ENCODE data around the gene CARD9. TPM values are rescaled to one million over a fixed set of nuclear protein-coding genes. Genes with fewer than 3 reads are reported as not detected.

The CARD9 gene
- total RNA-seq, 2 donors from 2014 or later = 0.78 to 1.3 TPM

GRCh38 chr9:136405481-136405880 is 32.0 kb upstream of the CARD9 start:
- H3K36me3 ChIP-seq (replicated peaks in 1 of 2; ENCODE audit: insufficient read depth in 1 of 2, low read depth in 2 of 2) = peaks cover 0 to 7% of the 10 kb centered on the region in 2 donors
- intact Hi-C loops (cut with DNase I) = no loop called here

GRCh38 chr9:136404801-136405136 is 31.3 kb upstream of the CARD9 start:
- WGBS, 2 donors = 81 to 85% methylated on average over 14 of the region's 14 CpGs
- no peaks in the 10 kb centered on the region for H3K9me3 ChIP-seq
- intact Hi-C loops (cut with DNase I) = loop anchor here (5.0 kb wide), 2 partner anchors 67 to 87 kb away; no protein-coding TSS in a partner anchor
- H3K27ac ChIP-seq = no peak overlapping the region
- DNase-seq (no peak), ATAC-seq (no peak)
- TF ChIP-seq POLR2A (IDR thresholded peaks at IDR 0.05) = no peak
- H3K4me1 ChIP-seq = peaks cover 19% of the 10 kb centered on the region
- H3K4me3 ChIP-seq = no peak overlapping the region
- H3K36me3 ChIP-seq (replicated peaks in 1 of 2; ENCODE audit: insufficient read depth in 1 of 2, low read depth in 2 of 2) = peaks cover 0 to 7% of the 10 kb centered on the region in 2 donors
- H3K27me3 ChIP-seq = no peaks in the 10 kb centered on the region

More at GRCh38 chr9:136405481-136405880, 32.0 kb upstream of the CARD9 start:
- no peaks in the 10 kb centered on the region for H3K27me3 ChIP-seq
- H3K27ac ChIP-seq = no peak overlapping the region
- no peak for TF ChIP-seq CTCF (IDR thresholded peaks at IDR 0.05)
- no peak for TF ChIP-seq POLR2A (IDR thresholded peaks at IDR 0.05)
- no peak for ATAC-seq
- H3K4me3 ChIP-seq = no peak overlapping the region
- peaks cover 18% of the 10 kb centered on the region for H3K4me1 ChIP-seq
- no peaks in the 10 kb centered on the region for H3K9me3 ChIP-seq
- WGBS, 2 donors = 80 to 81% methylated on average over 7 of the region's 7 CpGs
- no peak for DNase-seq

GRCh38 chr9:136403915-136404800 is 30.7 kb upstream of the CARD9 start:
- no peak overlapping the region for H3K27ac ChIP-seq
- H3K27me3 ChIP-seq = no peaks in the 10 kb centered on the region
- WGBS, 2 donors = 87 to 92% methylated on average over 26 to 30 of the region's 32 CpGs
- ATAC-seq = no peak
- intact Hi-C loops (cut with DNase I) = loop anchor here (5.0 kb wide), 2 partner anchors 67 to 87 kb away; no protein-coding TSS in a partner anchor
- H3K4me1 ChIP-seq = peaks cover 17% of the 10 kb centered on the region
- peaks cover 0 to 7% of the 10 kb centered on the region in 2 donors for H3K36me3 ChIP-seq (replicated peaks in 1 of 2; ENCODE audit: insufficient read depth in 1 of 2, low read depth in 2 of 2)
- no peaks in the 10 kb centered on the region for H3K9me3 ChIP-seq
- no peak overlapping the region for H3K4me3 ChIP-seq
- TF ChIP-seq CTCF (IDR thresholded peaks at IDR 0.05) = no peak
- no peak for TF ChIP-seq POLR2A (IDR thresholded peaks at IDR 0.05)
- no peak for DNase-seq

GRCh38 chr9:136403538-136403914 is 30.1 kb upstream of the CARD9 start:
- no peak overlapping the region for H3K27ac ChIP-seq
- H3K9me3 ChIP-seq = no peaks in the 10 kb centered on the region
- TF ChIP-seq CTCF (IDR thresholded peaks at IDR 0.05) = no peak
- TF ChIP-seq POLR2A (IDR thresholded peaks at IDR 0.05) = no peak
- H3K27me3 ChIP-seq = no peaks in the 10 kb centered on the region
- DNase-seq (no peak), ATAC-seq (no peak)
- peaks cover 17% of the 10 kb centered on the region for H3K4me1 ChIP-seq
- H3K36me3 ChIP-seq (replicated peaks in 1 of 2; ENCODE audit: insufficient read depth in 1 of 2, low read depth in 2 of 2) = peaks cover 0 to 7% of the 10 kb centered on the region in 2 donors
- no peak overlapping the region for H3K4me3 ChIP-seq
- intact Hi-C loops (cut with DNase I) = loop anchor here (5.0 kb wide), 2 partner anchors 66 to 86 kb away; no protein-coding TSS in a partner anchor
- 91 to 100% methylated on average over 3 to 5 of the region's 5 CpGs for WGBS, 2 donors

GRCh38 chr9:136402067-136402466 is 28.6 kb upstream of the CARD9 start:
- Histone ChIP-seq H3K36me3 (replicated peaks in 1 of 2; ENCODE audit: insufficient read depth in 1 of 2, low read depth in 2 of 2) (peaks cover 0 to 7% of the 10 kb centered on the region in 2 donors), H3K4me3 (no peak overlapping the region), H3K4me1 (peaks cover 26% of the 10 kb centered on the region), H3K27ac (no peak overlapping the region), H3K9me3 (no peaks in the 10 kb centered on the region), H3K27me3 (no peaks in the 10 kb centered on the region)
- ATAC-seq = no peak
- intact Hi-C loops (cut with DNase I) = loop anchor here (5.0 kb wide), 2 partner anchors 65 to 85 kb away; no protein-coding TSS in a partner anchor
- DNase-seq = no peak
- 34 to 40% methylated on average over 7 to 12 of the region's 13 CpGs for WGBS, 2 donors
- TF ChIP-seq POLR2A (IDR thresholded peaks at IDR 0.05) = no peak
- no peak for TF ChIP-seq CTCF (IDR thresholded peaks at IDR 0.05)
